Neural progenitor cell (in vitro differentiated cells): ENCODE data around the gene OR52A1.

Experiments
- CTCF ChIP-seq: fragments of 200-600 bp; sonication (generic); IDR thresholded peaks from 2 replicates; pipeline ENCODE4 v1.5.1; 2017; ENCODE audit warnings: antibody characterized with exemption, mild to moderate bottlenecking
- EZH2 ChIP-seq: fragments of 200-600 bp; sonication (generic); IDR thresholded peaks from 2 replicates; pipeline ENCODE4 v1.6.1; 2017; ENCODE audit warnings: antibody characterized with exemption, mild to moderate bottlenecking, moderate library complexity

- TF ChIP-seq CTCF (no peak), EZH2 (no peak)
Observed at GRCh38 chr11:5154657-5155056, at the start of gene OR52A1.
